HepG2 (cell line): ENCODE data around the gene RPS19BP1. TPM values are rescaled to one million over a fixed set of nuclear protein-coding genes. Genes with fewer than 3 reads are reported as not detected.

Experiments used
- ATF7-NPFF ChIP-seq: sonication (generic); formaldehyde crosslinking; IDR thresholded peaks from 2 replicates; pipeline ENCODE4 v1.8.1; 2023; ENCODE audit warnings: mild to moderate bottlenecking, low read depth, missing genetic modification reagents, moderate library complexity
- BRCA1 ChIP-seq: sonication (generic); formaldehyde crosslinking; IDR thresholded peaks from 2 replicates; pipeline ENCODE4 v1.4.0; 2020; ENCODE audit warnings: missing genetic modification reagents
- EZH2 ChIP-seq: conservative IDR thresholded peaks from 2 replicates; pipeline ENCODE4 v1.6.1; 2012; ENCODE audit warnings: mild to moderate bottlenecking, low read depth, low read length, moderate library complexity
- FOXK1 ChIP-seq: sonication (generic); formaldehyde crosslinking; IDR thresholded peaks from 2 replicates; pipeline ENCODE4 v1.4.0; 2020; ENCODE audit warnings: low read depth, missing genetic modification reagents, borderline replicate concordance
- HNRNPLL ChIP-seq: fragments of 200-400 bp; formaldehyde crosslinking; IDR thresholded peaks from 2 replicates; pipeline ENCODE4 v1.6.1; 2017; ENCODE audit warnings: mild to moderate bottlenecking, low read depth, low read length; ENCODE audit not compliant: poor library complexity, severe bottlenecking
- JUNB ChIP-seq: sonication (generic); formaldehyde crosslinking; IDR thresholded peaks from 2 replicates; pipeline ENCODE4 v1.8.0; 2022; ENCODE audit warnings: missing genetic modification reagents, mild to moderate bottlenecking, borderline replicate concordance
- NFYC ChIP-seq: IDR thresholded peaks from 2 replicates; pipeline ENCODE4 v1.6.1; 2016; ENCODE audit warnings: missing genetic modification reagents, missing compliant biosample characterization
- NKX3-1 ChIP-seq: sonication (generic); formaldehyde crosslinking; IDR thresholded peaks from 2 replicates; pipeline ENCODE4 v1.5.0; 2020; ENCODE audit warnings: missing genetic modification reagents
- NR2F1 ChIP-seq, 2 experiments: fragments of 450-650 bp in 1 of 2; formaldehyde crosslinking in 1 of 2; IDR thresholded peaks; 2 replicates each; pipeline versions ENCODE4 v1.5.0 to v1.6.1; 2016 to 2020; ENCODE audit warnings: mild to moderate bottlenecking in 1 of 2, missing compliant biosample characterization in 1 of 2, missing genetic modification reagents in 1 of 2, moderate library complexity in 1 of 2
- RORA ChIP-seq: sonication (generic); formaldehyde crosslinking; IDR thresholded peaks from 2 replicates; pipeline ENCODE4 v1.5.0; 2020; ENCODE audit warnings: mild to moderate bottlenecking, missing genetic modification reagents, moderate library complexity
- SCMH1 ChIP-seq: sonication (generic); formaldehyde crosslinking; IDR thresholded peaks from 2 replicates; pipeline ENCODE4 v1.9.0; 2021; ENCODE audit warnings: missing genetic modification reagents, mild to moderate bottlenecking, borderline replicate concordance
- SMARCE1 ChIP-seq: fragments of 450-650 bp; IDR thresholded peaks from 2 replicates; pipeline ENCODE4 v1.6.1; 2017; ENCODE audit warnings: borderline replicate concordance
- ZNF777 ChIP-seq: sonication (generic); formaldehyde crosslinking; IDR thresholded peaks from 2 replicates; pipeline ENCODE4 v1.4.0; 2020; ENCODE audit warnings: missing genetic modification reagents
- ZNF850 ChIP-seq: sonication (generic); formaldehyde crosslinking; conservative IDR thresholded peaks from 2 replicates; pipeline ENCODE4 v1.9.0; 2021; ENCODE audit warnings: mild to moderate bottlenecking, missing genetic modification reagents
- polyA plus RNA-seq, 8 experiments: library from polyadenylated mRNA; depleted of rRNA in 3 of 8; stranded (reverse) in 7 of 8; unstranded in 1 of 8; fragments of >200 nt; fragmentation: Illumina TruSeq in 4 of 8; extraction: Trizol in 4 of 8; gene quantifications; 2 replicates each; pipeline versions ENCODE4 v1.2.1 to v1.2.3, GENCODE V29; 2011 to 2016; ENCODE audit warnings: low read depth in 4 of 8, missing spikeins in 1 of 8, mixed read lengths in 1 of 8; ENCODE audit not compliant: insufficient read depth in 1 of 8
- total RNA-seq, 5 experiments: library from RNA; depleted of rRNA; stranded (reverse); fragments of >200 nt; fragmentation: Illumina TruSeq; extraction: Trizol; gene quantifications; 2 replicates each; pipeline ENCODE4 v1.2.3, GENCODE V29; 2016; ENCODE audit warnings: low read depth in 1 of 5
- TF ChIP-seq, protein P1 (sequence below): sonication (generic); formaldehyde crosslinking; IDR thresholded peaks from 2 replicates; pipeline ENCODE4 v1.4.0; 2020; ENCODE audit warnings: missing genetic modification reagents
- TF ChIP-seq, protein P2 (sequence below): sonication (generic); formaldehyde crosslinking; IDR thresholded peaks from 2 replicates; pipeline ENCODE4 v1.4.0; 2020; ENCODE audit warnings: mild to moderate bottlenecking, missing genetic modification reagents

Gene RPS19BP1
- total and polyA plus RNA-seq, 2 of the 13 experiments (the other 11 are each of a cell fraction or from before 2014, with no cell fraction given), result 44.3 to 81.3 TPM

DNA sequence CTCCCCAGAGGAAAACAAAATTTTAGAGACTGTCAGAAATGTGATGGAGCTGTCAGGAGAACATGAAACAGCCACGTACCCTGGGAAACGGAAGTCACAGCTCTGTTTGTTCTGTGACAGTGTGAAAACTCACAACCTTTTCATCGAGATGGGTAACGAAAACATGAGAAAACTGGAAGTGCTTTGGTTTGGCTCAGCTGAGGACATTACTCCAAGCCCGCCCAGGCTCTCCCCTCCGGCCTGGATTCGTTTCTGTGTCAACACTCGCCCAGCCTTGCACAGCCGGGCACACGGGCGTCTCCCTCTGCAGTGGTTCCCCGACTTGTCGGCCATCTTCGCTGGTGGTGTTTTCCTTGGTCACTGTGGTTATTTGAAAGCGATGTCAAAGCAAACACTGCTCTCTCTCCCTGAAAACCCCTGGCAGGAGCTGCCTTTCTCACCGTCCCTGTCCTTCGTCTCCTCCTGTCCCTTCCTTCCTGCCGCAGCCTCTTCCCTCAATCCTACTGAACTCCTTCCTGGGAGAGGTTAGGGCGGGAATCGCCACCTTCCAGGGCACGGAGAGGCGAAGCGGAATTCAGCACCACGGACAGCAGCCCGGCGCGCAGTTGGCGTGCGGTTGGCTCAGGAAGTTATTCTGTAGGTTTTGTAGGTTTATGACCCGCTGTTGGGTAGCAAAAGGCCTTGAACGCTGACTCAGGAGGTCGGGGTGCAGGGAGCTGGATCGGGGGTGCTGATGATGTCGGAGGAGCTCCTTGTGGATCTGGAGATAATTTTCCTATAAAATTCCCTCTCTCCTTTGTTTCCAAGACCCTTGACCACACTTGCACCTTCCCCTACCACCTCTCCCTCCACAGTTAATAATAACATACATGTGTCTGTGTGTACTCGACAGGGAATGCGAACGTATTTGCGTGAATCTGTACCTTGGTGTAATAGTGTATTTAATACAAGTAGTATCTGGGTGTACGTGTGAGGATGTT lies 13.1 kb upstream of the RPS19BP1 start (continued):
- TF ChIP-seq, protein P1, sequence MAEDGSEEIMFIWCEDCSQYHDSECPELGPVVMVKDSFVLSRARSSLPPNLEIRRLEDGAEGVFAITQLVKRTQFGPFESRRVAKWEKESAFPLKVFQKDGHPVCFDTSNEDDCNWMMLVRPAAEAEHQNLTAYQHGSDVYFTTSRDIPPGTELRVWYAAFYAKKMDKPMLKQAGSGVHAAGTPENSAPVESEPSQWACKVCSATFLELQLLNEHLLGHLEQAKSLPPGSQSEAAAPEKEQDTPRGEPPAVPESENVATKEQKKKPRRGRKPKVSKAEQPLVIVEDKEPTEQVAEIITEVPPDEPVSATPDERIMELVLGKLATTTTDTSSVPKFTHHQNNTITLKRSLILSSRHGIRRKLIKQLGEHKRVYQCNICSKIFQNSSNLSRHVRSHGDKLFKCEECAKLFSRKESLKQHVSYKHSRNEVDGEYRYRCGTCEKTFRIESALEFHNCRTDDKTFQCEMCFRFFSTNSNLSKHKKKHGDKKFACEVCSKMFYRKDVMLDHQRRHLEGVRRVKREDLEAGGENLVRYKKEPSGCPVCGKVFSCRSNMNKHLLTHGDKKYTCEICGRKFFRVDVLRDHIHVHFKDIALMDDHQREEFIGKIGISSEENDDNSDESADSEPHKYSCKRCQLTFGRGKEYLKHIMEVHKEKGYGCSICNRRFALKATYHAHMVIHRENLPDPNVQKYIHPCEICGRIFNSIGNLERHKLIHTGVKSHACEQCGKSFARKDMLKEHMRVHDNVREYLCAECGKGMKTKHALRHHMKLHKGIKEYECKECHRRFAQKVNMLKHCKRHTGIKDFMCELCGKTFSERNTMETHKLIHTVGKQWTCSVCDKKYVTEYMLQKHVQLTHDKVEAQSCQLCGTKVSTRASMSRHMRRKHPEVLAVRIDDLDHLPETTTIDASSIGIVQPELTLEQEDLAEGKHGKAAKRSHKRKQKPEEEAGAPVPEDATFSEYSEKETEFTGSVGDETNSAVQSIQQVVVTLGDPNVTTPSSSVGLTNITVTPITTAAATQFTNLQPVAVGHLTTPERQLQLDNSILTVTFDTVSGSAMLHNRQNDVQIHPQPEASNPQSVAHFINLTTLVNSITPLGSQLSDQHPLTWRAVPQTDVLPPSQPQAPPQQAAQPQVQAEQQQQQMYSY (CRISPR knock-in tag), result peak; percentile 69; the same call in 1 of the 2 replicates
- no peak for TF ChIP-seq SMARCE1
- TF ChIP-seq BRCA1 (CRISPR knock-in tag), result peak; percentile 92
- TF ChIP-seq EZH2, result no peak
- peak; percentile 52; the same call in 1 of the 2 replicates for TF ChIP-seq ATF7-NPFF (CRISPR knock-in tag)
- TF ChIP-seq NKX3-1 (CRISPR knock-in tag), result peak; percentile 95
- no peak for TF ChIP-seq ZNF850 (CRISPR knock-in tag)
- TF ChIP-seq HNRNPLL, result peak; percentile 97
- no peak for TF ChIP-seq NR2F1 (CRISPR knock-in tag; IDR thresholded peaks at IDR 0.05)
- TF ChIP-seq RORA, result no peak
- TF ChIP-seq SCMH1 (CRISPR knock-in tag), result no peak
- TF ChIP-seq ZNF777 (CRISPR knock-in tag), result peak; percentile 60; the same call in 1 of the 2 replicates
- TF ChIP-seq JUNB (CRISPR knock-in tag), result no peak; the same call in 1 of the 2 replicates
- peak; percentile 68; the same call in 1 of the 2 replicates for TF ChIP-seq FOXK1
- TF ChIP-seq, protein P2, sequence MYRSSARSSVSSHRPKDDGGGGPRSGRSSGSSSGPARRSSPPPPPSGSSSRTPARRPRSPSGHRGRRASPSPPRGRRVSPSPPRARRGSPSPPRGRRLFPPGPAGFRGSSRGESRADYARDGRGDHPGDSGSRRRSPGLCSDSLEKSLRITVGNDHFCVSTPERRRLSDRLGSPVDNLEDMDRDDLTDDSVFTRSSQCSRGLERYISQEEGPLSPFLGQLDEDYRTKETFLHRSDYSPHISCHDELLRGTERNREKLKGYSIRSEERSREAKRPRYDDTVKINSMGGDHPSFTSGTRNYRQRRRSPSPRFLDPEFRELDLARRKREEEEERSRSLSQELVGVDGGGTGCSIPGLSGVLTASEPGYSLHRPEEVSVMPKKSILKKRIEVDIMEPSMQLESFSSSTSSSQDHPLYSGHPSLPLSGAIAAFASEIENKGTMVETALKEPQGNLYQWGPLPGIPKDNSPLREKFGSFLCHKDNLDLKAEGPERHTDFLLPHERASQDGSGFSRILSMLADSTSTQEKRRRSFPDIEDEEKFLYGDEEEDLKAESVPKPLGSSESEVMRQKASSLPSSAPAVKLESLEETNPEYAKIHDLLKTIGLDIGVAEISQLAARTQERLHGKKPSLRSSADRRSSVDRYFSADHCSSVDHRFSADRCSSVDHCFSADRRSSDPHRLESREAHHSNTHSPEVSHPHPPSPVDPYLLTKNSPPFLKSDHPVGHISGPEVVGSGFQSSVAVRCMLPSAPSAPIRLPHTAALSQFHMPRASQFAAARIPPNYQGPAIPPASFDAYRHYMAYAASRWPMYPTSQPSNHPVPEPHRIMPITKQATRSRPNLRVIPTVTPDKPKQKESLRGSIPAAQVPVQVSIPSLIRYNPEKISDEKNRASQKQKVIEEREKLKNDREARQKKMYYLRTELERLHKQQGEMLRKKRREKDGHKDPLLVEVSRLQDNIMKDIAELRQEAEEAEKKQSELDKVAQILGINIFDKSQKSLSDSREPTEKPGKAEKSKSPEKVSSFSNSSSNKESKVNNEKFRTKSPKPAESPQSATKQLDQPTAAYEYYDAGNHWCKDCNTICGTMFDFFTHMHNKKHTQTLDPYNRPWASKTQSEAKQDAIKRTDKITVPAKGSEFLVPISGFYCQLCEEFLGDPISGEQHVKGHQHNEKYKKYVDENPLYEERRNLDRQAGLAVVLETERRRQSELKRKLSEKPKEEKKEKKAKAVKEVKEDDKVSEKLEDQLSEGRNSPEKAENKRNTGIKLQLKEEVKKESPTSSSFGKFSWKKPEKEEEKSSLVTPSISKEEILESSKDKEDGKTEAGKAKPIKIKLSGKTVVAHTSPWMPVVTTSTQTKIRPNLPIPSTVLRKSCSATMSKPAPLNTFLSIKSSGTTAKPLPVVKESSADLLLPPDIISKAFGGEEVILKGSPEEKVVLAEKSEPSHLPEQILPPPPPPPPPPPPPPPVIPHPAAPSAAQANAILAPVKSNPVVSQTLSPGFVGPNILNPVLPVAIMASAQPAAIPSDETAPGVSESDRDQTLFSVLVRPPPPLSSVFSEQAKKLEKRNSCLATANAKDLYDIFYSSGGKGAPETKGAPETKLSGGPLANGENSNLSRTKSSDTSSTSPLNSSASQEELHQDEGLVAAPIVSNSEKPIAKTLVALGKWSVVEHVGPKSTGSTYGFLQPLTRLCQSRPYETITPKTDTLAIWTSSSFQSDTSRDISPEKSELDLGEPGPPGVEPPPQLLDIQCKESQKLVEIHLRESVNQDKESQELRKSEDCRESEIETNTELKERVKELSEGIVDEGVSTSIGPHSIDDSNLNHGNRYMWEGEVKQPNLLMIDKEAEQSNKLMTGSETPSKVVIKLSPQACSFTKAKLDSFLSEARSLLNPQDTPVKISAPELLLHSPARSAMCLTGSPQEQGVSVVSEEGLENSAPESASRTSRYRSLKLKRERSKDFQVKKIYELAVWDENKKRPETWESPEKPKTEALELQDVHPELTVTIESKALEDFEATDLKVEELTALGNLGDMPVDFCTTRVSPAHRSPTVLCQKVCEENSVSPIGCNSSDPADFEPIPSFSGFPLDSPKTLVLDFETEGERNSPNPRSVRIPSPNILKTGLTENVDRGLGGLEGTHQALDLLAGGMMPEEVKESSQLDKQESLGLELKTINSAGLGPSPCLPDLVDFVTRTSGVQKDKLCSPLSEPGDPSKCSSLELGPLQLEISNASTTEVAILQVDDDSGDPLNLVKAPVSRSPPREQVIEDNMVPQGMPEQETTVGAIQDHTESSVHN (CRISPR knock-in tag), result no peak
- TF ChIP-seq NFYC (CRISPR knock-in tag), result peak; percentile 47; the same call in 1 of the 2 replicates
